AG08396 (cell line): Measurements from ENCODE around the gene ZDHHC19.
A peak's percentile ranks its signal among the peaks of the same experiment; 100 is the strongest.
"Not testable (repeated sequence)": the region's sequence is repeated elsewhere in the genome, so short reads cannot be mapped to it uniquely, and the experiment has no call there.

Source experiments
- DNase-seq: peaks from one replicate; pipeline ENCODE4 v3.0.0; 2012; ENCODE audit warnings: low spot score, mixed read lengths

ZDHHC19 gene, protein sequence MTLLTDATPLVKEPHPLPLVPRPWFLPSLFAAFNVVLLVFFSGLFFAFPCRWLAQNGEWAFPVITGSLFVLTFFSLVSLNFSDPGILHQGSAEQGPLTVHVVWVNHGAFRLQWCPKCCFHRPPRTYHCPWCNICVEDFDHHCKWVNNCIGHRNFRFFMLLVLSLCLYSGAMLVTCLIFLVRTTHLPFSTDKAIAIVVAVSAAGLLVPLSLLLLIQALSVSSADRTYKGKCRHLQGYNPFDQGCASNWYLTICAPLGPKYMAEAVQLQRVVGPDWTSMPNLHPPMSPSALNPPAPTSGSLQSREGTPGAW

DNA sequence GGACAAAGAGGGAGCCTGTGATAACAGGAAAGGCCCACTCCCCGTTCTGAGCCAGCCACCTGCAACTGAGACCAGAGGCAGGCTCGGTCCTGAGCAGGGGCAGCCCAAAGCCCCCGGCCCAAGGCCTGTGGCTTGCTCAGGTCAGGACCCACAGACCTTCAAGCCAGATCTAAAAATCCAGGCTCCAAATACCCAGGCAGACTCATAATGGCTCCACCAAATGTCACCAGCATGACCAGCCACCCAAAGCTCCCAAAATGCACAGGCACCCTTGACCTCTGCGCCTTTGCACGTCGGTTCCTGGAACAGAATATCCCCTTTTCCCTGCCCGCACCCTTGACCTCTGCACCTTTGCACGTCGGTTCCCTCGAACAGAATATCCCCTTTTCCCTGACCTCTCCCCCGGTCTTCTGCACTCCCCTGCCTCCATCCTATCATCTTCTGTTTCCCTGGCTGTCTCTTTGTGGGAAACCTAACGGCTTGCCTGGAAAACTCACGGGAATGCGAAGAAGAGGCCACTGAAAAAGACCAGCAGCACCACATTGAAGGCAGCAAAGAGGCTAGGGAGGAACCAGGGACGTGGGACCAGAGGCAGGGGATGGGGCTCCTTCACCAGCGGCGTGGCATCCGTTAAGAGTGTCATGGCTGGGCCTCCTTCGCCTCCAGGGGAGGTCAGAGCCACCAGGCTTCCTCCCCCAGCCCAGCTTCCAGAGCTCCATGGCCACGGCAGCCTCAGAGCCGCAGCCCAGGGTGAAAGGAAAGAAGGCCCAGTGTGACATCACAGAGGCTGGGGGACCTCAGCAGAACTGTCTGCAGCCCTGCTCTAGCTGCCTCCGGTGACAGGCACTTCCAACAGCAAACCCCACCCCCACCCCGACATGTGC lies at the start of gene ZDHHC19:
Gene ZDHHC19 (minus strand): TSS at position 728 of the 884 bp plus-strand sequence. CDS start 85 bp downstream, at position 643.
- DNase-seq, result no peak

DNA sequence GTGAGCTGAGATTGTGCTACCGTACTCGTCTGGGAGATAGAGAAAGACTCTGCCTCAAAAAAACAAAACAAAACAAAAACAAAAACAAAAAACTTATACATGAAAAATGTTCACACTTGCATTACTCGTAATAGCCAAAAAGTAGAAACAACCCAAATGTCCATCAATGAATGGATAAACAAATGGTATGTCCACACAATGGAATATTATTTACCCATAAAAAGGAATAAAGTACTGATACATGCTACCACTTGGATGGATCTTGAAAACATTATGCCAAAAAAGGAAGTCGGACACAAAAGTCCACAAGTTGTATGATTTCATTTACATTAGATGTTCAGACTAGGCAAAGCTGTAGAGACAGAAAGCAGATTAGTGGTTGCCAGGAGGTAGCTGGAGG lies 49.6 kb upstream of the ZDHHC19 start:
- no peak for DNase-seq

DNA sequence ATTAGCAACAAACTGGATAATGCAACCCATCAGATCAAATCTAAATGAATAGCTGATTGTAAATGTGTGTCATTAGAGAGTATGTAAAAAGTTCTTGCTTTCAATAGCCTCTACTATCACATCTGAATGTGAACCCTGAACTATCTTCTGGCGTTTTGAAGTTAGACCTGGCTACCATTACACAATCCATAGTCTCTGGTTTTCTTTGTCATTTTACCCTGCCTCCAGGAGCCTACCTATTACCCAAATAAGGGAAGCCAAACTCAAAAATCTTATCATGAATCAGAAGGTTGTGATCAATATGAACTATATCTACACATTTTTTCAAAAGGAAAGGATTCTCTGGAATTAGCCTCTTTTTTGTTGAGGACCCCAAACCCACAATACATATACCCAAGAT lies 44.6 kb upstream of the ZDHHC19 start:
- no peak for DNase-seq

DNA sequence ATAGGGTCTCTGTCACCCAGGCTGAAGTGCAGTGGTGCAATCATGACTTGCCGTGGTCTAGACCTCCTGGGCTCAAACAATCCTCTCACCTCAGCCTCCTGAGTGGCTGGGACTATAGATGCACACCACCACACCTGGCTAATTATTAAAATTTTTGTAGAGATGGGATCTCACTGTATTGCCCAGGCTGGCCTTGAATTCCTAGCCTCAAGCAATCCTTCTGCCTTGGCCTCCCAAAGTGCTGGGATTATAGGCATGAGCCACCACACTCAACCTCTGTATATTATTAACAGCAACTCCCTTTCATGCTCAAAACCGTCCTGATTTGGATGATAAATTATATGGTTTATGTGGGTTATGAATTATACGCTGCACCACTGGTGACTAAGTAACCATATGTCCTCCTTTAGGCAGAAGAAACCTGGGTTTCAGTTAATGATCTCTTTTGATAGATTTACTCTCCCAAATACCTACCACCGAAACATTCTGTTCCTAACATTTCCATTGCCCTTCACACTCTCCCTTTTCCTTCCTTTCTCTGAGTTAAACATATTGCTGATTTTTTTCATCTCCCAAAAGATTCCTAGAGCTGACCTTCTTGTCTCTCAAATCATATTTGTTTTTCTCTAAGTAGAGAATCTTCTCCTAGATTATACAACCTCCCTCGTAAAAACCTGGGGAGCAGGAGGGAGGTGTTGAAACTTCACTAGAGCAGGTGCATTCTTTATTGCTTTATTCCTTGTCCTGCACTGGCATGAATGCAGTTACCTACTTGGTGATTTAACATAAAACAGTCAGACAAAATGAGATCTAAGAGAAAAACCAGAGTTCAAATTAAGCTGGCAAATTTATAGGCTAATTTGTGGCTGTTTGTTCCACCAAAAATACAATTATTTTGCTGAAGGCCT lies 43.4 kb upstream of the ZDHHC19 start:
- DNase-seq, result no peak

- no peak for DNase-seq
These were observed 40.7 kb upstream of the ZDHHC19 start for GRCh38 chr3:196251918-196252317.

DNA sequence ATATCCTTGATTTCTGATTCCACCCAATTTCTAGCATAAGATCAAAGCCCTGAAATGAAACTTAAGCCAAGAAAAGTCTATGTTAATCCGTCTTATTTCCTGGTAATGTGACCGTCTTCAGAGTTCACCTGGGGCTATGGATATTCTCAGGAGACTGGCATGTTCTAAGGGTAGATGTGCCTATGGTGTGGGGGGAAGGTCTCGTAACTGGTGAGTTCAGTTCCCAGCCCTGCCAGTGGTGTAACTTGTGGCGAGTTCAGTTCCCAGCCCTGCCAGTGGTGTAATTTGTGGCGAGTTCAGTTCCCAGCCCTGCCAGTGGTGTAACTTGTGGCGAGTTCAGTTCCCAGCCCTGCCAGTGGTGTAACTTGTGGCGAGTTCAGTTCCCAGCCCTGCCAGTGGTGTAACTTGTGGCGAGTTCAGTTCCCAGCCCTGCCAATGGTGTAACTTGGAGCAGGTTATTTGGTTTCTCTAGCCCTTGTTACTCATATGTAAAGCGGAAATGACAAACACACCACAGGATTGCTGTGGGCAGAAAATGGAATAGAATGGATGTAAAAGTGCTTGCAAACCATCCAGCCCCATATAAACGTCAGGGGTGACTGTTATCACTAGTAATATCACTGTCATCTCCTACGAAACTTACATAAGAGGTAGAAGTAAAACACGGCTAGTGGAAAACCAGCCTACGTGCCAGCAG lies 35.6 kb upstream of the ZDHHC19 start:
- DNase-seq, result peak; percentile 32

DNA sequence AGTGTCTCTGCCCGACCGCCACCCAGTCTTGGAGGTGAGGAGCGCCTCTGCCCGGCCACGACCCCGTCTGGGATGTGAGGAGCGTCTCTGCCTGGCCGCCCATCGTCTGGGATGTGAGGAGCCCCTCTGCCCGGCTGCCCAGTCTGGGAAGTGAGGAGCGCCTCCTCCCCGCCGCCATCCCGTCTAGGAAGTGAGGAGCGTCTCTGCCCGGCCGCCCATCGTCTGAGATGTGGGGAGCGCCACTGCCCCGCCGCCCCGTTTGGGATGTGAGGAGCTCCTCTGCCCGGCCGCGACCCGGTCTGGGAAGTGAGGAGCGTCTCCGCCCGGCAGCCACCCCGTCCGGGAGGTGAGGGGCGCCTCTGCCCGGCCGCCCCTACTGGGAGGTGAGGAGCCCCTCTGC lies 33.0 kb upstream of the ZDHHC19 start:
- not testable (repeated sequence) for DNase-seq

DNA sequence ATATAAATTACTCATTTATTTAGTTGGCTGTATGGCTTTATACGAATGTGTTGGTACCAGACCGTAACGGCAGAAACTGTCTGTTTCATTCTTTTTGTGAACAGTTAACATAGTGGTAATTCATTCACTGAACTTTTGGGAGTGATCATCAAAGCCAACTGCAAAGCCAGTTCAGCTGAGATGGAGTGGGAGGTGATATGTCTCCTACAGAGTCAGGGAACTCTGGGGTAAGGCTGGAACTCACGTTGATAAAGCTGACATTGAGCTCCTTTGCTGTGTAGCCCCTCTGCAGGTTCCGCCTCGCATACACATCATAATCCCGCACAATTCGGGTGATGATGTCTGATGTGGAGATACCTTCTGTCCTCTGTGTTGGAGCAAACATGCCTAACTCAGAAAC lies 30.5 kb upstream of the ZDHHC19 start:
- no peak for DNase-seq

DNA sequence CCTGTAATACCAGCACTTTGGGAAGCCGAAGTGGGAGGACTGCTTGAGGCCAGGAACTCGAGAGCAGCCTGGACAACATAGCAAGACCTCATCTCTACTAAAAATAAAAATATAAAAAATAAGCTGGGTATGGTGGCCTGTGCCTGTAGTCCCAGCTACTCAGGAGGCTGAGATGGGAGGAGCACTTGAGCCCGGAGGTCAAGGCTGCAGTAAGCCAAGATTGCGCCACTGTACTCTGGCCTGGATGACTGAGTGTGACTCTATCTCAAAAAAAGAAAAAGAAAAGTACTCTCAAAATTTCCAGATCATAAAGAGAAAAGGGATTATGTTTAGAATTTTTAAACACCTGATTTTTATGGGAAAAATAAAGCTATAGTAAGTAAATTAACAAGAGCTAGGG lies 29.2 kb upstream of the ZDHHC19 start:
- no peak for DNase-seq

DNA sequence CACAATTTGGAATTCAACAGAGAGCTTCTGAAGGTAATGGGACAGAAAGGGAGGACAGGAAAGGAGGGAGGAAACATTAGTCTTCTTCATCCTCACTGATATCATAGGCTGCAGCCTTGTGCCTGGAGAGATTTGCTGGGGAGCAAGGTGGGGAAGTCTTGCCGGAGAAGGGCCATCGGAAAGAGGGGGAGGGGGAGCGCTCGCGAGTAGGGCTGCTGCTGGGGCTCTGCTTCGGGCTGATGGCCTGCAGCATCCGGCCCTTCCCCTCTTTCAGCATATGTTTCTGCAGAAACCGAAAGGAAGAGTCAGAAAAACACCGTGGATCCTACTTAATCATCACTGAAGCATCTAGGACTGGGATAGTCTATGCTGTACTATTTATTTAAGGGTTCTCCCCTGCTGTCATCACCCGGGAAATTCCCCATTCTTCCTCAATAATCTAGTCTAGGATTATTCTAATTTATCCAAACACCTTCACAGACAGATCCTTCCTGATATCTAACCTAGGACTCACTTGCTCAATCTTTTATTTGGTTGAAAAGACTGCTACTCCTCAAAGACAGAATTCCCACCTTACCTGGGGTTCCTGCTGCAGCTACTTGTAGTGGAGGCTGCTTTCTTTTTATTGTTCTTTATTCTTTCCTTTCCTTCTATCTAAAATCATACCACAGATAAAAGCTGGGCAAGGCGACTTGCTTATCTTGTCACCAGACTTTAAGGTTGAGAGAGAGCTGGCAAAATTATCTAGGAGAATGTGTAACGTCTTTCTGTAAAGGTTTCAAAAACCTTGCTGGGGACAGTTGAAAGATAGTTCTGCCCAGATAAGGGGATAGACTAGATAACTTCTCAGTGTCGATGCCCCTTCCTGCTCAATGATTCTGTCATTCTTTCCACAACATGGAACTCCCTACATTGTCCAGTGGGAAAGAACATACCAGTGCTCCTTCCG lies 27.7 kb upstream of the ZDHHC19 start:
- no peak for DNase-seq

DNA sequence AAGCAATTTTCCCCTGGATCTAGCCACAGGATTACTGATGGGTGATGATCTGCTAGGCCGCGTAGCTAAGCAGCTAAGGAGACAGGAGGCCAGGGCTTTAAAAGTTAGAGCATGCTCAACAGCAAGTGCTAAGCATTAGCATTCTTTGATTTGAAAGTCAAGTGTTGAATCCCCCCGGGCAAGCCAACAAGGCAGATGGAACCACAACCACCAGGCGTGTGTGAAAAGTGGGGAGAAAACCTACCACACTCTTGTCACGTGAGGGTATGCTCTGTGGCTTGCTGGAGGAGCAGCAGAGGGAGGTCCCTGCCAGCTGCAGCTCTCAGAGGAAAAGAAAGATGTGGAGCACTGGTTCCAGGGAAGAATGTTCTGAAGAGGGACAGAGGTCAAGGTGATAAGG lies 26.0 kb upstream of the ZDHHC19 start:
- no peak for DNase-seq

- DNase-seq, result no peak
These were observed 25.0 kb upstream of the ZDHHC19 start for GRCh38 chr3:196236223-196236622.

- no peak for DNase-seq
These were observed 24.4 kb upstream of the ZDHHC19 start for GRCh38 chr3:196235452-196236122.

GRCh38 chr3:196232882-196233251 lies 21.7 kb upstream of the ZDHHC19 start:
- DNase-seq, result no peak

- no peak for DNase-seq
These were observed 21.1 kb upstream of the ZDHHC19 start for GRCh38 chr3:196232154-196232881.

- peak; percentile 70 for DNase-seq
These were observed 16.7 kb upstream of the ZDHHC19 start for GRCh38 chr3:196227629-196228493.

GRCh38 chr3:196227121-196227561 lies 15.9 kb upstream of the ZDHHC19 start:
- no peak for DNase-seq

GRCh38 chr3:196225763-196226364 lies 14.7 kb upstream of the ZDHHC19 start:
- no peak for DNase-seq
